GM18907 (cell line): ENCODE measurements around the gene PLOD2.
A peak's percentile ranks its signal among the peaks of the same experiment; 100 is the strongest.

Experiments
- ATAC-seq: cut with Tn5 transposase; IDR thresholded peaks from one replicate; pipeline ENCODE4 v1.9.1; 2021; ENCODE audit warnings: mild to moderate bottlenecking, moderate library complexity; ENCODE audit not compliant: unreplicated experiment

Gene PLOD2

DNA sequence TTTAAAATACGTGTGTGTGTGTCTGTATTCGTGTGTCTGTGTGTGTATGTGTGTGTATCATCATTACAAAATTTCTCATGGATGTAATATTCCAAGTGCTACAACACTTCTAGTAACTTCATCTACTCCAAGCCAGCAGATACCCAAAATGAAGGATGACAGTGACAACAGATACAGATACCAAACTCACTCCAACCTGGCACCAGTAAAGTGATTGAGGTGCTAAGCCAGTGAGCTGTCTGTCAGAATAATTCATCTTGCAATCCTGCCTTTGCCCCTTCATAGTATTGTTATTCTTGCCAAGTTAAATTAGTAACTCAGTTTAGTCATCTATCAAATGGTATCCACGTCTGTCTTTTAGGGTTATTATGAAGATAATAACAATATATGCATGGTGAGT, 58.1 kb downstream of the PLOD2 start:
- no peak for ATAC-seq

DNA sequence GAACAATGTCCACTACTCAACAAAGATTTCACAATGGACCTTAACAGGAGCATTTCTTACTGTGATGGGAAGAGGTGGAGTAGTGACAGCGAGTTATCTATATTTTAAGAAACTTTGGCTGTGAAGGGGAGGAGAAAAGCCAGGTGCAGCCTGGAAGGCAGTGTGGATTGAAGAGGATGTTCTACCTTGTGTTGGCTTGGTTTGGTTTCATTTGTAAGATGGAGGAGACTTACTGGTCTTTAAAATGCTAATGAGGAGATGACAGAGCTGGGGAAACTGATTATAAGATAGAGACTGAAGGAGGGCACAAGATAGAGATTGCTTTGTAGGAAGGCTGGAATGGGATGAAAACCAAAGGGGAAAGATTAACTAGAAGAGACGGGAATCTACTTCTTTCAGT, 59.4 kb downstream of the PLOD2 start:
- ATAC-seq: no peak

DNA sequence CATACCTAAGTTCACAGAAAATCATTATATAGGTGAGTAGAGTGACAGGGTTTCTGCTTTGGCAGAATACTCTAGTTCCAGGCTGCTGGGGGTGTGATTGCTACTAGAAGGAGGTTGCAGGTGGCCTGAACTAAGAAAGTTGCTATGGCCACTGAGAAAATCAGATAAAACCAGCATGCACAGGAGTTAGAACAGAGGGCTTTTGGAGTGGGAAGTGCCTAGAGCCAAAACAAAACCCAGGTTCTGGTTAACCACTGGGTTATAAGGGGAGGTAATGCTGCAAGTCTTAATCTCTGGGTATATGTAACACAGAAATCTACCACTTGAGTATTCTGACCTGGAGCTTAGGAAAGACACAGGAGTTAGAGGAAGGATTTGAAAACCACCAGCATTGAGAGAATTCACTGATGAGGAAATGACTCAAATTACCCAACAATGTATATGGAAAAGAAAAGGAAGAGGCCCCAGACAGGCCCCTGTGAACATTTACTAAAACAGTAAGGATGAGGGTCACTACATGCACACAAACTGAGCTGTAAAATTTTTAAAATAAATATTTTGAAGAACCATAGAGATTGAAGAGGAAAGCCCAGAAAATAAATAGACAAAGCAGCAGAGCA, 60.0 kb downstream of the PLOD2 start:
- ATAC-seq: no peak

DNA sequence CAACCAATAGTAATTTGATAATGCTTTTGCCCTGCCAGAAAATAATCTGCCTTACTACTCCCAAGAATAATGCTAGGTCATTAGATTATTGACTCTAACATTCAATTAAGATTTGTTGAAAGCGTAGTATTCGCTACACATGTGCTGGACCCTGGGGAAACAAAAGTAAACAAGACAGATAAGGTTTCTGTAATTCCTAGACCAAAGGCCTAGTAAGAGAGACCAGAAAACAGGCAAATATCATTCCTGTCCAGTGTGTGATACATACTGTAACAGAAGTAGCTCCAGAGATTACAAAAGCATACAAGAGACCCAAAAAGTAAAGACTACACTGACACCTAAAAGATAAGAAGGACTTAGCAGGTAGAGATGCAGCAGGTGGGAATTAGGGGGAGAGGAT, 60.8 kb downstream of the PLOD2 start:
- no peak for ATAC-seq

DNA sequence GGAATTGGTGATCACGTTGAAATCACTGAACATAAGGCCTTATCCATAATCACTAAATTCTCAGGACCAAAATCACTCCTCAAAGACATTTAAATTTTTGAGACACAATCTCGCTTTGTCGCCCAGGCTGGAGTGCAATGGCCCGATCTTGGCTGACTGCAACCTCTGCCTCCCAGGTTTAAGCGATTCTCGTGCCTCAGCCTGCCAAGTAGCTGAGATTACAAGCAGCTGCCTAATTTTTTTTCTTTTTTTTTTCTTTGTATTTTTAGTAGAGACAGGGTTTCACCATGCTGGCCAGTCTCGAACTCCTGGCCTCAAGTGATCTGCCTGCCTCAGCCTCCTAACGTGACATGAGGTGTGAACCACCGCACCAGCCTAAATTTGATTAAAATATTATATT, 61.7 kb downstream of the PLOD2 start:
- ATAC-seq: no peak

DNA sequence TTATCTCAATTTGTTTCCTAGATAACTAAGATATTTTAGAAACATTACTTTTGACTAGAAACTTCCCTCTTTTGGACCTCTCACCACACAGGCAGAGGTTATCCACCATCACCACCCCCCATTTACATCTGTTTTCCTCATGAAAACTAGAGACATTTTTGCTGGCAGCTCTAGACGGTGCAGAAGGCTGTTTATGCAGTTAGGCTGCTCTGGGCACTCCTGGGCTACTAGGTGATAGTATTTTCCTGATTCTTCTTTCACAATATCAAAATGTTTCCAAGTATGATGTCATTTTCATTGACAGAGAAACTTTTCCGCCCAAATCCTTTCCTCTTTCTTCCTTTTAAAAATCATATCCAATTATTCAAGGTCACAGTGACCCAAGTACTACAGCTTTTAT, 67.1 kb downstream of the PLOD2 start:
- ATAC-seq: no peak

DNA sequence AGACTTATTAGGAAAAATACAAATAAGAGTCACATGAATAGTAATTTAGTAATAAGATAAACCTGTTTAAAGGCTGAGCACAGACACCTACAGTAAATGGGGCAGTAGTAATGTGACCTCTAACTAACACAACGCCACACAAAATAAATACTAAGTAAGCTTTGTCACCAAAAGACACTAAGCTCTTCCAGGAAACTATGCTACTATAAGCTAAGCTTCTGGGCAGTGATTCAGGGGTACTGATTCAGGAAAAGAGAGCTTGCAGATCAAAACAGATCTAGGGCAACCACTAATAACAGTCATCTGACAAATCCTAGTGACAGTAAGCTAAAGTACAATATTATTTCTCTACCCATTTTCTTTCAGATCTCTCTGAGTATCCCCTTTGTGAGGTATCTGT, 68.8 kb downstream of the PLOD2 start:
- ATAC-seq: no peak

DNA sequence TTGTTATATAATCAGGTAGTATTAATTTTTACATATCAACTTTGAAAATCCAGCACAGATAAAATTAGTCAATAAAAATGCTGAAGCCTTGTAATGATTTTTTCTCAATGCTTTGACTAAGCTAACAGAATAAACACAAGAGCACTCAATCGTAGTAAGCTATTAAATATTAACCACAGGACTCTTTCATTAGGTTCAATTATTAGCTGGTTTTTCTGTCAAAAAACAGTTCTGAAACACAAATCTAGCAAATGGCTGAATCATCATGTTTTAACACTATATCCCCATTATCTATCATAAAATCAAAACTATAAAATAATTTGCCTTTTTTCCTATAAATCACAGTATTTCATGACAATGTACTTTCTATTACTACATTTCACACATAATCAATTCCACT, 69.6 kb downstream of the PLOD2 start:
- ATAC-seq: peak; percentile 86

DNA sequence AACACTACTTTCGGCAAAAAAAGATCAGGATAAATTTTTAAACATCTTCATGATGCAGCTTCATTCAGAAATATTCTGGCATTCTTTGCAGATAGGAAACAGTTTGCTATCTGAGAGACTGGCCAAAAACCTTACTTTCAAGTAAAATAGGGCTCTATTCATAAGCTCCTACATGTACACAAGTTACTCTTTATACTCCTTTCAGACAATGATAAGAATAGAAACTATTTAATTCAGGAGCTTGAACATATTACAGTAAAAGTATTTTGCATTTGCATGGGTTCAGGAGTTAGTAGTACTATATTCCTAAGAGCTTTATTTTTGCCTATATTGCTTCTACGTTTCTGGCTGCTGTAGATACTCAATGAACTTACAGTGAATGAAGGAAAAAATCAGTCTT, 70.5 kb downstream of the PLOD2 start:
- ATAC-seq: no peak

DNA sequence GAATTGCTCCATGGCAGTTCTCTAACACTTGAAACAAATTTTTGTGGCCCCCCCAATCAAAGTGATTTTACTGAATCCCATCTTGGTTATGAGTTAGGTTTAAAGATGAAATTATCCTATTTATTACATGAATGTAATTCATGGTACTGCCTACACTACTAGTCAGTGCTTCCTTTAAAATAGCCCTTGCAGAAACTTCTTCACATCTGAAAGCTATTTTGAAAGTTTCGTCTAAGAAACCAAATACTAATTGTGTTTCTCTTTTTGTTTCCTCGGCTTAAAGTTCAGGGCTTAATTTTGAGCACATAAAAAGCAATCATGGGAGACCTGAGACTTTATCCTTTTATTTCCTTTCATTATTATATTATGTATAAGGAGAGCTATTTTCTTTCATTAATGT, 72.1 kb downstream of the PLOD2 start:
- no peak for ATAC-seq

DNA sequence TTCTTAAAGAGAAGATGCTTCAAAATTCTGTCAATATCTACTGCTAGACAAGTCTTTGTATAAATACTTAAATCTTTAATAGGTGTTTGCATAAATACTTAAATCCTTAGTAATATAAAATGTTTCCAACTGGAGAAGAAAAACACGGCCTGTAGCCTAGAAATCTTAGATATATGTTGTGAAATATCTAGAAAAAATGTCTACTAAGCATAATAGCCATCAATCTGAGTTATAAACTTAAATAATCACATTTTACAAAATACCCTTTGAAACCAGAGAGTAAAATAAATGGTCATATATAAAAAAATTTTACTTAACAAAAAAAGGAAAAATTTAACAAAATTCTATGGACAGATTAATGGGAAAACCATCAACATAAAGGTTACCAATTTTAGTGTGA, 73.9 kb downstream of the PLOD2 start:
- ATAC-seq: no peak

DNA sequence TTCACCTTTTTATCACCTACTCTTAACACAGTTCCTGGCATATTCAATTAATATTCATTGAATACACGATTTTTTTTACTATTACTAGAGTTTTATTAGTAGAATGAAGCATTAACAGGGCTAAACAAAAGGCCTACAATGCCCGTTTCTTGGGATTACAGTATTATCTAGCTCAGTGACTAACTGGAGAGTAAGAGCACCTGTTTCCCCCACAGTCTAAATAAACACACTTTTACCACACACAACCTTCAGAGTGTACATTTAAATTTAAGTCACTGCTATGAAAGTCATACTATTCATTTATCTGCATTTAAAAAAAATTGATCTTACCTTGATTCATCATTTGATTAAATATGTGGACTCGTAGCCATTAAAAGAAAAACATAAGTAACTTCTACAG, 74.8 kb downstream of the PLOD2 start:
- ATAC-seq: no peak

DNA sequence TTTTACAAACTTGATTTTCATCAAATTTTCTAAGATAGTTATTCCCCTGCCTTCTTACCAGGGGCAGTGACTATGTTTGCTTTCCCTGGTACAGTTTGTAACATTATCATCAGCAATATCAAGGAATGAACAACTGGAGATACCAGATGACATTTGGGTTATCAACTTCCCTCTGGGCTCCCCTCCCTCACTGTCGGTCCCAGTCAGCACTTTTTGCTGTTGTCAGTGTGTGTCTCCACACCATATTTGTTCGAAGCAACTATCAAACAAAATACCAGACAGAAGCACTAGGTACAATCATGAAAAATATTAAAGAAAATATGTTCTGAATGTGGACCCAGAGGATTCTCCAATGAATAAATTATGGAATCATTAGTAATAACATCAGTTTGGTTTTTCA, 75.3 kb downstream of the PLOD2 start:
- no peak for ATAC-seq

DNA sequence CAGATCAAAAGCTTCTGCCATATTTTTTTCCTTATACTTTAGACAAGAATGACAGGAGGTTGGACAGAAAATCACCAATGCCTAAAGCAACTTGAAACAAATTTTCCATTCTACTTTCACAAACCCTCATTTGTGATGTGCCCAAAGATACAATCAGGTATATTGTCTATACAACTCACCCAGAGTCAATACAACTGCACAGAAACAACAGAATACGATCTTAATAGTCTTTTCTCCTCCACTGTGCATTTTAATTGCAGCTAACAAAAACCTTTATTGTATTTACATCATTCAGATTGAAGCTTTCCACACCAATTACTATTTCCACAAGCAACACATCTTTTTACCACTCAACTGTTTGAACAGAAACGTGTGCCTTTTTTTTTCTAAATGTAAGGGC, 80.4 kb downstream of the PLOD2 start:
- no peak for ATAC-seq

DNA sequence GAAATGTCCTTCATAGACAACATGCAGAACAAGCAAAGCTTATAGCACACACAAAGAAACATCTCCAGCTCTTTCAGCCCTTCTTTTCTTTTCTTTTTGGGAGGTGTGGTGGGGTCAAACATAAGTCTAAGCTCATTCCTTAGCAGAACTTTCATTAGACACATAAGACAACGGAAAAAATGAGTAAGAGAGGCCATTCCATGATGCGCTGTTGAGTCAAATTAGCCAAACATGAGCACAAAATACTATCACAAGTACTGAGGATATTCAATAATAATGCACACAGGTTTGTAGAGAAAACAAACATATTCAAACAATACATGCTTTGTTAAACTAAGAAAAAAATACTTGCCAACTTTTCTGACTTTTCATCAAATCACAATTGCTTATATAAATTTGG, 83.0 kb downstream of the PLOD2 start:
- ATAC-seq: no peak

DNA sequence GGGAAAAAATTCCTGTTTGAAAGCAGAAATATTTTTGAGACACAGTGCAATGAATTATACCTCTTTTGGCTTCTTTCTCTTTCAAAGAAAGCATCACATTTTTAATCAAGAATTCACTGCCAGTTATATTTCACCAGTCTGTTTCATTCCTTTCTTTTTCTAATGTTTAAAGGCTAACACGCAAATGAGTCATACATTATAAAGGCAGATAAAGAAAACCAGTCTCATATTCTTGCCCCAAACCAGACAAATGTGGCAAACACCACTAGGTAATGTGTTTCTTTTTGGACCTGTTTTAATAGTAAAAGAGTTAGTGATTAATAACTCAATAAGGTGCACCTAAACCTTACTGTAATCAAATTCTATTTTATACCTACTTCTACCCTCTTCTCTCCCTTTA, 83.8 kb downstream of the PLOD2 start:
- no peak for ATAC-seq

DNA sequence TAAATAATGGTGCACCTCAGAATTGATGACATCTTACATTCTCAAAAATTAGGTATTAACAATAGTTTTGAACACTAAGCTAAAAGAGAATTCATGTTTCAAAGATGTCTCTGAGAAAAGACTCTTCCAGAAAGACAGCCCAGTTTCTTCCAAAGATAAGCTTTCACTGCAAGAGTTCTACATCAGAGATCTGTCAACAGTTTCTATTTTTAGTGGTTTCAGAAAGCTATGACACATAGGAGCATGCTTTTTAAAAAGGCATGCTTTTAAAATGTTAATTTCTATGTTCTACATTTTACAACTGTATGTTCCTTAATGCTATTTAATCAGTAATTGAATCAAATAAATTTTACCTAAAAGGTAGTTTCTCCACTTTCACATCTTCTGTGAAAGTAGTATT, 88.2 kb downstream of the PLOD2 start:
- ATAC-seq: no peak

DNA sequence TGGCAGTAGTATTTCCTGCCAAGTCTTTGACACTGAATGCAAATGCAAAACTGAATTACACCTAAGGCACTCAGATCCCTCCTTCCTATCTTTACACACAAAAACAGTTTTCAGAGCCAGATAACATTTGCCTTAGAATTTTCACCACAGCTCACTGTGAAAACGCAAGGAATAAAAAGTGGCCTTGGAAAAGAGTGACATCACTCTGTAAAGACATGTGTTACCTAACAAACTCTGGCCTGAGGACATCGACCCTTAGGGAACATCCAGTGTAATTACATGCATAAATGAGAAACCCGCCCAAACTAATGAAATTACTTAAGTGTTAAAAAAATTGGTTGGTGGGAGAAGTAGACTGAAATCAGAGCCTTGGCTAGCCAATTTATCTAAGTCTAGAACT, 88.9 kb downstream of the PLOD2 start:
- ATAC-seq: no peak

DNA sequence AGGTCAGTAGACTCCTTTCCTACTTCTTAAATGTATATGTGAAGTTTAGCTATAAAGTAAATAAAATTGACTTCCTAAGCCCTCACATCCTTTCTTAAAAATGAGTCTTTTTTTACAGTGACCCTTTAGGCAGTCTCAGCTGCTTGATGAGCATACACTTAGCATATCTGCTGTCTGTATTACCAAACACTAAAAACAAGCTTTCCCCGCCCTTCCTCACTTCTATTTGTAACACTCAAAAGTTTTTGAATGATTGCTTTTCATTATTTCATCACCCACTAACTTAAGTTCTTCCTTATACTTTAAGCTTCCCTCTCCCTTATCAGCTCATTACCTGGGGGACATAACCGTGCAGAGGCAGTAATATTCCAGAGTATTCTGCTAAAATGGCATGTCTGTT, 89.4 kb downstream of the PLOD2 start:
- ATAC-seq: no peak

DNA sequence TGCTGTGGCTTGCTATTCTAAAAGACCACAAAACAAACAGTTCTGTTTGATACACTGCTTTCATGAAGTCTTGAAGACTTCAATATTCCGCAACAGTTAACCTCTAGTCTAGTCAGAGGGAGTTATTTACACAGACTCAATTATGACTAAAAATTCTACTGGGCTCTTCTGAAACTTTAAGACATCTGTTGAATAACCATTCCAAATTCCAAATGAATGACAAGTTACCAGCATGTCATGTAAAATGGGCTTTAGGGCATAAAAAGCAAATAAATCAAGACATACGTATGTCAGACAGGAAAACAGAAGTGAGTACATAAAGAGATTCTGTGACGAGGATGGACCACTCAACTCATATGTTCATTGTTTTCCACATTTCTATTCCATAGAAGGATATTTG, 93.9 kb downstream of the PLOD2 start:
- ATAC-seq: no peak

DNA sequence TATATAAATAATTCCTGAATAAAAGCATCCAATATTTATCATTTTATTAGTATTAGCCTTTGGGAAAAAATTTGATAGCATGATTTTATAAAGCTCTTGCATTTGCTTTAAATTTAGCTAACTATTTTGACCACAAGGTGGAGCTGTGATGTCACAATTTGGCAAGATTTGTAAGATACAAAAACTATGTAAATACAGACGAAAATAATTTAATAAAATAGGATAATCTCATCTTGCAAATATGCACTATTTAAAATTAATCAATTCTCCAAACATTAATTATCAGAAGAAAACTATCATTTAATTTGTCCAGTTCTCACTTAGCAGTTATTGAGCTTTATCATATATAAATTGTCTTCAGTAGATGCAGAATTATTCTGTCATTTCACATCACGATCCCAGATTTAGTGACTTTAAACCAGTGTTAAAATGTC, 95.4 kb downstream of the PLOD2 start:
- ATAC-seq: no peak

DNA sequence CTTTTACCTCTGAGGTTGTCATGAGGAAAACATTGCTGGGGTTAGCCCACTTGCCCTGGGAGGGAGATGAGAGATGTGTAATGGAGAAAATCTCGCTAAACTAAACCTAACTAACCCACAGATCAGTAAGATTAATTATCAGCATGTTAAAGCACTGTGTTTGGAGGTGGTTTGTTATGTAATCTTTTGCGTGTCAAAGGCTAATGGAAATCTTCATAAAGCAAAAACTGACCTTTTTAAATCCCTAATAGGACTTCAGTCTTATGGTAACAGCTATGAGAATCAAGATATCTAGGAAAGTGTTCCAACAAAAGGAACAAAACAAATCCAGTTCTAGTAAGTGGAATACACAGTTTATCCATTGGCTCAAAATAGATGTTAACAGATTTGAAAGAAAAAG, 102.7 kb downstream of the PLOD2 start:
- ATAC-seq: no peak

DNA sequence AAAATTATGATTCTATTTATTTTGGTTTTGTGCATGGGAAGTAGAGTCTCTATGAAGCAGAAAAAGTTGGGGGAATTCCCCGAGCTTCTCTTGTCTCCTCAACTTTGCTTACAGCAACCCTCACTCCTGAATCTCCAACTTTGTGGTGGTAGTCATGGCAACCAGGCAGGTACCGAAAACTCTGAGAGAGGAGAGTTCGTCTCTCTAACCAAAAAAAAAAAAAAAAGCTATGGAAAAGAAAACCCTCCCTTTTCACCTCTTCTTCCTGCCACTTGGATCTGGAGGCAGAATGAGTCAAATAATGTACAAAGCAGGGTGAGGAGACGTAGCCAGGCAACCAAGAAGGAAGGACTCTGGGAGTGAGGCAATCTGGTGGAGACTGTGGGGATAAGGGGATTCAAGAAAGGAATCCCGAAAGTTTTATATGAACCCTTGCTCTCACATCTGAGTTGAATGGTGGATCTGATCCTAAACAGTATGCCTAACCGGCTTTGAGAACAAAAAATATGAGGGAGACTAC, 108.1 kb downstream of the PLOD2 start:
- ATAC-seq: no peak
